ENCODE results near the gene CYP4F2.
"Not testable (repeated sequence)": the region's sequence is repeated elsewhere in the genome, so short reads cannot be mapped to it uniquely, and the experiment has no call there.

The CYP4F2 gene

DNA sequence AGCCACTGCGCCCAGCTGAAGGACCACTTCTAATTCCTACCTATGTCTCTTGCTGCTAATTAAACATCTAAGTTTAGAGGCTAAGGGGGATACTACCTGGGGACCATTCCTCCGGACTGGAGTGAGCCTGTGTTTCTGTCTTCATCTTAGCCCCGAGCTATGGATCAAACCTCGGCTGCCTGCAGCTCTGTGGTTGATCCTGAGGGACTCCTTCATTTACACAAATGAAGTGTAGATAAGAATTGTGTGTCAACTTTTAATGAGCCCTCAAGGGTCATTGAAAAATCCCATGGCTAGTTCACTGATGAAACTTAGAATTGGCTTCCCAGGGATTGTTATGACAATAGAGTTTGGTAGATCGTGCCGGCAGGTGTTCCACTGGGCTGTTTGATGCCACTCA lies 51.0 kb downstream of the CYP4F2 start:
- no peak for DNase-seq (ENCODE audit: low read depth)

DNA sequence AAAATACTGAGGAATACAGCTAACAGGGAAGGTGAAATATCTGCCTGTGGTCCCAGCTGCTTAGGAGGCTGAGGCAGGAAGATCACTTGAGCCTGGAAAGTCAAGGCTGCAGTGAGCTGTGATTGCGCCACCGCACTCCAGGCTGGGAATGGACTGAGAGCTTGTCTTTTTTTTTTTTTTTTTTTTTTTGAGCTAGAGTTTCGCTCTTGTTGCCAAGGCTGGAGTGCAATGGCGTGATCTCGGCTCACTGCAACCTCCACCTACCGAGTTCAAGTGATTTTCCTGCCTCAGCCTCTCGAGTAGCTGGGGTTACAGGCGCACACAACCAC lies 54.0 kb downstream of the CYP4F2 start:
- DNase-seq (ENCODE audit: low read depth): not testable (repeated sequence)

DNA sequence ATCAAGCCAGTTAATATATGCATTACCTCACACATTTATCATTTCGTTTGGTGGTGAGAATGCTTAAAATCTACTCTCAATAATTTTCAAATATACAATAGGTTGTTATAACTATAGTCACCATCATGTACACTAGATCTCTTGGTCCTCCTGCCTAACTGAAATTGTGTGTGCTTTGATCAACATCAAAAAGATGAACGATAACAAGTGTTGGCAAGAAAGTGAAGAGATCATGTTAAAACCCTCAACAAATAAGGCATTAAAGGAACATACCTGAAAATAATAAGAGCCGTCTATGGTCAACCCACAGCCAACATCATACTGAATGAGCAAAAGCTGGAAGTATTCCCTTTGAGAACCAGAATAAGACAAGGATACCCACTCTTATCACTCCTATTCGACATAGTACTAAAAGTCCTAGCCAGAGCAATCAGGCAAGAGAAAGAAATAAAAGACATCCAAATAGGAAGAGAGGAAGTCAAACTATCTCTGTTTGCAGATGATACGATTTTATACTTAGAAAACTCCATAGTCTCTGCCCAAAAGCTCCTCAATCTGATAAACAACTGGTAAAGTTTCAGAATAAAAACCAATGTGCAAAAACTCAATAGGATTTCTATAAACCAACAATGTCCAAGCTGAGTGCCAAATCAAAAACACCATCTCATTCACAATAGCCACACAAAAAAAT lies 54.5 kb downstream of the CYP4F2 start:
- DNase-seq (ENCODE audit: low read depth): no peak

DNA sequence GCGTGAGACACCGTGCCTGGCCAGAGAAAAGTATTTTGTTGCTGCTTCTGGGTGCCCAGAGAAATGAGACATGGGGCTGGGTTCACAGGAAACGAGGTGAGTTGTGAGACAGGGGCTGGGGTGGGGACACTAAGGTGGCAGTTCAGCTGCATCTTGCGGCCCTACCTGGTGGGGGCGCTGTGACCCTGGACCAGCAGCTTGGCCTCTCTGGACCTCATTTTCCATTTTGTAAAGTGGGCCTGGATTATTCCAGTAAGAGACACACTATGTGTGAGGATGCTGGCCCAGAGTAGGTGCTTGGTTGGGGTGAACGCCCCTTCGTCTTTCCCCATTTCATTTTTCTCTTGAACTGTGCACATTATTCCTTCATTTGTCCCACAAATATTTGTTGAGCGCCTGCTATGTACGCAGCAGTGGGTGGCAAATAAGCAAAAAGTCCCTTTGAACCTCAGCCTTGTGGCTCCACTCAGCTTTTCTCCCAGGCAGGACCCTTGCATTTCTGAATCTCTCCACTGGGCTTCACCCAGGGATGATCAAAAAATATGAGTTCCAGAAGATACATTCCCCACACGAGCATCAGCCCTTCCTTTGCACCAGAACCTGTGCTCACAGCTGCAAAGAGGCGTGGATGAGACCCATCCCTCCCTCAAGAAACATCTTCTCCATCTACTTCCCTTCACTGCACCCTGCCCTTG lies 55.9 kb downstream of the CYP4F2 start:
- no peak for DNase-seq (ENCODE audit: low read depth)

DNA sequence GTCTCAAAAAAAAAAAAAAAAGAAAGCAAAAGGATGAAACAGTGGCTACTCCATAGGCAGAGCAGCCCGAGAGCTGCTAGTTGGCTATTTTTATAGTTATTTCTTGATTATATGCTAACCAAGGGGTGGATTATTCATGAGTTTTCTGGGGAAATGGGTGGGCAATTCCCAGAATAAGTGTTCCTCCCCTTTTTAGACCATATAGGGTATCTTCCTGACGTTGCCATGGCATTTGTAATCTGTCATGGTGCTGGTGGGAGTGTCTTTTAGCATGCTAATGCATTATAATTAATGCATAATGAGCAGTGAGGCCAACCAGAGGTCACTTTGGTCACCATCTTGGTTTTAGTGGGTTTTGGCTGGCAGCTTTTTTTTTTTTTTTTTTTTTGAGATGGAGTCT lies 57.0 kb downstream of the CYP4F2 start:
- no peak for DNase-seq (ENCODE audit: low read depth)

DNA sequence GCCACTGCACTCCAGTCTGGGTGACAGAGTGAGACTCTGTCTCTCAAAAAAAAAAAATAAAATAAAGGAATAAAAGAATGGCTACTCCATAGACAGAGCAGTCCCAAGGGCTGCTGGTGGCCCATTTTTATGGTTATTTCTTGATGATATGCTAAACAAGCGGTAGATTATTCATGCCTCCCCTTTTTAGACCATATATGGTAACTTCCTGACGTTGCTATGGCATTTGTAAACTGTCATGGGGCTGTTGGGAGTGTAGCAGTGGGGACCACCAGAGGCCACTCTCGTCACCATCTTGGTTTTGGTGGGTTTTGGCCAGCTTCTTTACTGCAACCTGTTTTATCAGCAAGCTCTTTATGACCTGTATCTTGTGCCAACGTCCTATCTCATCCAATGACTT lies 58.0 kb downstream of the CYP4F2 start:
- not testable (repeated sequence) for DNase-seq (ENCODE audit: low read depth)

DNA sequence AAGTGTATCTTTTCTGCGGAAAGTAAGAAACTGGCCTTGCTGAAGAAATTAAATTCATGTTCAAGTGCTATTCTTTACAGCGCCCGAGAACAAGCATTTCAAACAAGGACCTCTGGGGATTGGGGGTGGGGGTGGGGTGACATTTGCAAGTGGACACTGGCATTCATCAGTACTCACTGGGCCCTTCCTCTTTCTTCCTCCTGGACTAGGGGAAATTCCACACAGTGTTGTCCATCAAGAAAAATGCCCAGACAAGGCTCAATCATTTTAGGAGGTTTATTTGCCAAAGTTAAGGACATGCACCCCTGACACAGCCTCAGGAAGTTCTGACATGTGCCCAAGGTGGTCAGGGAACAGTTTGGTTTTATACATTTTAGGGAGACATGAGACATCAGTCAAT lies 59.5 kb downstream of the CYP4F2 start:
- DNase-seq (ENCODE audit: low read depth): no peak

DNA sequence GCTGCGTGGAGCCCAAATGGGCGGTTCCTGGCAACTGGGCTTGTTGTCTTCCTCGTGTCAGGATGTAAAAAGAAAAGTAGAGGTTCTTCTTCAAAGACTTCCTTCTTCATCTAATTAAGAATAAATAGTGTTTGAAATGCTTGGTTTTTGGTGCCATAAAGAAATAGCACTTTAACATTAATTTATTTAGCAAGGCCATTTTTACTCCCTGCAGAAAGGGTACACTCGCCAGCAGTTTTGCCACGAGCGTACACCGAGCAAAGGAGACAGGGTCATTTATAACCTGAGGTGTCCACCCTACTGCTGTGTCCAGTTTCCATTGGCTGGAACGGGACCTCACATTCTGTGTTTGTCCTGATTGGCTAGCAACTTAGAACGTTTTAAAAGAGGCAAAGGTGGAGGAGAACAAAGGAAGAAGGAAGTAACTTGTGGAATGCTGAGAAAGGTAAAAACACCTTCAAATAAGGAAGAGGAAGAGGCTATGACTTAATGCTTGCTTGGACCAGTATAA lies 60.6 kb downstream of the CYP4F2 start:
- no peak for DNase-seq (ENCODE audit: low read depth)

DNA sequence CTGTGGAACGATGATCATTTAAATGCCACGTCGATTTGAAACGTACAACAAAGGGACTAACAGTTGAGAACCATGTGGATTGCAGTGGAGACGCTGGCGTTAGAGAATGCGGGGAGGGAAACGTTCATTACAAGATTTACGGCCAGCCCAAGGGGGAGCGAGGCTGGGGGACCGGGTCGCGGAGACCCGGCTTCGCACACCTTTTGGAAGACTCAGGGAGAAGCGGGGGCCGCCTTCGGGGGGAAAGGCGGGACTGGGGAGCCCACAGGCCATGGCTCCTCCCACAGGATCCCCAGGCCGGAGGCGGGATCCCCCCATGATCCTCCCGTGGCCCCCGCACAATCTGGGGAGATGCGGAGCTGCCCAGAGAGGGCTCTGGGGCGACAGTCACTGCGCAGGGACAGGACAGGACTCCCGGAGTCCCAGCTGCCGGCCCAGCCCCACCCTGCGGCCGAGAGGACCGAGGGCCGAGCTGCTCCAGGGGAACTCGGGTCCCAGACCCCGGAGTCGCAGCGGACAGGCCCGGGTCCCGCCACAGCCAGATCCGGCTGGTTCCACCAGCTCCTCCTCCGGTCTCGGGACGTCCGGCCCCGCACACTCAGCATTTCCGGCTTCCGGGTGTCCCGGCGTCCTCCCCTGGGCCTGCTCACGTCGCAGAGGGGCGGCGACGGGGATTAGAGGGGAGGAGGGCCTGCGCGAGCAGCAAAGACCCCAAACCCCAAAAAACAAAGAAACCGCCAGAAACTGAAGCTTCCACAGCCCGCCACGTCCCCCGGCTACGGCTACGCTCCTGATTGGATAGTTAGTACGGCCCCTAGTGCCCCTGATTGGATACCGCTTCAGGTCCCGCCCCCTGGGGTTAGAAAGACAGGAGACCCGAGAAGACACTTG lies 61.3 kb downstream of the CYP4F2 start:
- peak; percentile 96 for DNase-seq (ENCODE audit: low read depth)

DNA sequence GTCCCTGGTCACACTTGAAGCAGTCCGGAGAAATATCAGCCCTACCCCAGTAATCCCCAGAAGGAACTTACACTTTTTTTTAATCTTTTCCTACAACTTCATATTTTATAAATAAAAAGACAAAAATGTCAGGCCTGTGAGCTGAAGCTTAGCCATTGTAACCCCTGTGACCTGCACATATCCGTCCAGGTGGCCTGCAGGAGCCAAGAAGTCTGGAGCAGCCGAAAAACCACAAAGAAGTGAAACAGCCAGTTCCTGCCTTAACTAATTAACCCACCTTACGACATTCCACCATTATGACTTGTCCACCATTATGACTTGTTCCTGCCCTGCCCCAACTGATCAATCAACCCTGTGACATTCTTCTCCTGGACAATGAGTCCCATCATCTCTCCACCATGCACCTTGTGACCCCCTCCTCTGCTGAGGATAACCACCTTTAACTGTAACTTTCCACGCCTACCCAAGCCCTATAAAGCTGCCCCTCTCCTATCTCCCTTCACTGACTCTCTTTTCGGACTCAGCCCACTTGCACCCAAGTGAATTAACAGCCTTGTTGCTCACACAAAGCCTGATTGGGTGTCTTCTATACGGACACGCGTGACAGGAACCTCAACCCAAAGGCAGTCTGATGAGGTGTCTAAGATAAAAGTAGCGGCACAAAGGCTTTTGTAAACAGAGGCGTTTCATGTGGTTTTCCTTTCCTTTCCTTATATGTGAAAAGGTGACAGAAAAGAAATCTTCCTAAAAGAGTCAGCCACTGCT lies 62.1 kb downstream of the CYP4F2 start:
- not testable (repeated sequence) for DNase-seq (ENCODE audit: low read depth)

DNA sequence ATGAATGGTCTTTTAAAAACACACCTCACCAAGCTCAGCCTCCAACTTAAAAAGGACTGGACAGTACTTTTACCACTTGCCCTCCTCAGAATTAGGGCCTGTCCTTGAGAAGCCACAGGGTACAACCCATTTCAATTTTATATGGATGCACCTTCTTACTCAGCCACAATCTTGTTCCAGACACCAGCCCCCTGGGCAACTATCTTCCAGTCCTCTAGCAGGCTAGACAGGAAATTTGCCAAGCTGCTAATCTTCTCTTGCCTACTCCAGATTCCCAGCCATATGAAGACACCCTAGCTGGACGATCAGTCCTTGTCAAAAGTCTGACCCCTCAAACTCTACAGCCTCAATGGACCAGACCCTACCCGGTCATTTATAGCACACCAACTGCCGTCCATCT lies 63.6 kb downstream of the CYP4F2 start:
- not testable (repeated sequence) for DNase-seq (ENCODE audit: low read depth)

DNA sequence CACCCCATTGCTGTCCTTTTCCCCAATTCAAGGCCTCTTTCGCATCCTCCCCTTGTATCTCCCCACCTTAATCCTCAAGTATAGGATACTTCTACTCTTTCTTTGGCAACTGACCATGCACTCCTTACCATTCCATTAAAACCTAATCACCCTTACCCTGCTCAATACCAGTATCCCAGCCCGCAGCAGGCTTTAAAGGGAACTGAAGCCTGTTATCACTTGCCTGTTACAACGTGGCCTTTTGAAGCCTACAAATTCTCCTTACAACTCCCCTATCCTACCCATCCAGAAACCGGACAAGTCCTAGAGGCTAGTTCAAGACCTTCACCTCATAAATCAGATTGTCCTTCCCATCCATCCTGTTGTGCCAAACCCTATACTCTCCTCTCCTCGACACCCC lies 66.2 kb downstream of the CYP4F2 start:
- no peak for DNase-seq (ENCODE audit: low read depth)

DNA sequence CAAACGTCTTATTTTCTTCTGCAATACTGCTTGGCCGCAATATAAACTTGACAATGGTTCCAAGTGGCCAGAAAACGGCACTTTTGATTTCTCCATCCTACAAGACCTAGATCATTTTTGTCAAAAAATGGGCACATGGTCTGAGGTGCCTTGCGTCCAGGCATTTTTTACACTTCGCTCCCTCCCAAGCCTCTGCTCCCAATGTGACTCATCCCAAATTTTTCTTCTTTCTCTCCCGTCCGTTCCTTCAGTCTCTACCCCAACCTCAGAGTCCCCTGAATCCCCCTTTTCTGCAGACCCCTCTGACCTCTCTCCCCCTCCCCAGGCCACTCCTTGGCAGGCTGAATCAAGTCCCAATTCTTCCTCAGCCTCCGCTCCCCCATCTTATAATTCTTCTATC lies 68.1 kb downstream of the CYP4F2 start:
- DNase-seq (ENCODE audit: low read depth): no peak

DNA sequence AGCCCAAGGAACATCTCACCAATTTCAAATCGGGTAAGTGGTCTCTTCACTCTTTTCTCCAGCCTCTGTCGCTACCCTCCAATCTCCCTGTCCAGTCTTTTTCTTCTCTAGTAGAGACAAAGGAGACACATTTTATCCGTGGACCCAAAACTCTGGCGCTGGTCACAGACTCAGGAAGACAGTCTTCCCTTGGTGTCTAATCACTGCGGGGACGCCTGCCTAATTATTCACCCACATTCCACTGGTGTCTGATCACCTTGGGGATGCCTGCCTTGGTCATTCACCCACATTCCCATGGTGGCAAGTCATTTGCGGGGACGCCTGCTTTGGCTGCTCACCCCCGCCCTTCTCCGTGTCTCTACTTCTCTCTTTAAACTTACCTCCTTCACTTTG lies 68.6 kb downstream of the CYP4F2 start:
- DNase-seq (ENCODE audit: low read depth): no peak

DNA sequence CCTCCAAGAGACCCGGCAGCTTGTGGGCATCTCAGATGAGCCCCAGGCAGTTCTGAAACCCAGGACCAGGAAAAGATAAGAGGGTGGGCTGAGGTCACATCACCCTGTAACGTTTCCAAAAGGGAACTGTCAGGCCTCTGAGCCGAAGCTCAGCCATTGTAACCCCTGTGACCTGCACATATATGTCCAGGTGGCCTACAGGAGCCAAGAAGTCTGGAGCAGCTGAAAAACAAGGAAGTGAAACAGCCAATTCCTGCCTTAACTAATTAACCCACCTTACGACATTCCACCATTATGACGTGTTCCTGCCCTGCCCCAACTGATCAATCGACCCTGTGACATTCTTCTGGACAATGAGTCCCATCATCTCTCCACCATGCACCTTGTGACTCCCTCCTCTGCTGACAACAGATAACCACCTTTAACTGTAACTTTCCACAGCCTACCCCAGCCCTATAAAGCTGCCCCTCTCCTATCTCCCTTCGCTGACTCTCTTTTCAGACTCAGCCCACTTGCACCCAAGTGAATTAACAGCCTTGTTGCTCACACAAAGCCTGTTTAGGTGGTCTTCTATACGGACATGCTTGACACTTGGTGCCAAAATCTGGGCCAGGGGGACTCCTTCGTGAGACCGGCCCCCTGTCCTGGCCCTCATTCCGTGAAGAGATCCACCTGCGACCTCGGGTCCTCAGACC lies 69.1 kb downstream of the CYP4F2 start:
- not testable (repeated sequence) for DNase-seq (ENCODE audit: low read depth)

DNA sequence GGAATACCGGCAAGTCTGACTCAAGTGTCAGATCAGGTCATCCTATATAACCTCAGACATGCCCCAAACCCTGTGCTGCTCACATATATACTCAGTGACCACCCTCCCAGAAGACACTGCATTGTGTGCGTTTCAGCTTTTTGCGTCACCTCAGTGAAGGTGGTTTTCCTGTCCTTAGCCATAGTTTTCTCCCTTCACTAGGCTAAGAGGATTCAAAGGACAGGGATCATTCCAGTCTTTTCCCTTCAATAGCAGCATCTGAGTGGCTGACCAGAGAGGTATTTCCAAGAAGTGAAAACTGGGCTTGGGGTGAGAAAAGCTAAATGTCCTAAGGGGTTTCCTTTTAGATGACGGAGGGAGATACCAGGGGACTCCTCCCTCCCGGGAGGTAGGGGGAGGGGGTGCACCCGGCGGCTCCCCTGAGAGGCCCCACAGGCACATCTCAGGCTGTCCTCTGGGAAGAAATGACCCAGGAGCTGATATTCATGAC lies 69.7 kb downstream of the CYP4F2 start:
- DNase-seq (ENCODE audit: low read depth): peak; percentile 30
